Measurements from ENCODE around the gene ANKRD55.
"Not testable (repeated sequence)": the region's sequence is repeated elsewhere in the genome, so short reads cannot be mapped to it uniquely, and the experiment has no call there.

ANKRD55 gene

DNA sequence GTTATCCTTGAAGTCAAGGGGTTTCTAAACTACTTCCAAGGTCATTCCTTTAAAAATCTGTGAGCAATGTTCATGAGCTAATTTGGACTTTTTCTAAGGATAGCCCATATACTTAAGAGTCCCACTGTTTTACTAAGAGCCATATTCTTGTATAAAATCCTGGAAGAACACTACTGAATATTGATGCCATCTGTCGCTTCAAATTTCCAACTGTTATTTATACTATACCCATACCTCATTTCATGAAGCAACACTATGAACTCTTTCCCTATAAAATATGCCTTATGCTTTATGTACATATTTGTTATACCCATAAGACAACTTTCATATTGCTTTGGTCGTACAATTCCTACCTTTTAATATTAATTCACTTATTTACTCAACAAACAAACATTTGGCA lies 12.4 kb upstream of the ANKRD55 start:
- H3K4me3 ChIP-seq (ENCODE audit: low read depth, low read length): no peak overlapping the region
- no peak for DNase-seq (ENCODE audit: low read depth)
- TF ChIP-seq, protein P1, sequence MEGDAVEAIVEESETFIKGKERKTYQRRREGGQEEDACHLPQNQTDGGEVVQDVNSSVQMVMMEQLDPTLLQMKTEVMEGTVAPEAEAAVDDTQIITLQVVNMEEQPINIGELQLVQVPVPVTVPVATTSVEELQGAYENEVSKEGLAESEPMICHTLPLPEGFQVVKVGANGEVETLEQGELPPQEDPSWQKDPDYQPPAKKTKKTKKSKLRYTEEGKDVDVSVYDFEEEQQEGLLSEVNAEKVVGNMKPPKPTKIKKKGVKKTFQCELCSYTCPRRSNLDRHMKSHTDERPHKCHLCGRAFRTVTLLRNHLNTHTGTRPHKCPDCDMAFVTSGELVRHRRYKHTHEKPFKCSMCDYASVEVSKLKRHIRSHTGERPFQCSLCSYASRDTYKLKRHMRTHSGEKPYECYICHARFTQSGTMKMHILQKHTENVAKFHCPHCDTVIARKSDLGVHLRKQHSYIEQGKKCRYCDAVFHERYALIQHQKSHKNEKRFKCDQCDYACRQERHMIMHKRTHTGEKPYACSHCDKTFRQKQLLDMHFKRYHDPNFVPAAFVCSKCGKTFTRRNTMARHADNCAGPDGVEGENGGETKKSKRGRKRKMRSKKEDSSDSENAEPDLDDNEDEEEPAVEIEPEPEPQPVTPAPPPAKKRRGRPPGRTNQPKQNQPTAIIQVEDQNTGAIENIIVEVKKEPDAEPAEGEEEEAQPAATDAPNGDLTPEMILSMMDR (conservative IDR thresholded peaks at IDR 0.05; ENCODE audit: low read depth, low read length): no peak

DNA sequence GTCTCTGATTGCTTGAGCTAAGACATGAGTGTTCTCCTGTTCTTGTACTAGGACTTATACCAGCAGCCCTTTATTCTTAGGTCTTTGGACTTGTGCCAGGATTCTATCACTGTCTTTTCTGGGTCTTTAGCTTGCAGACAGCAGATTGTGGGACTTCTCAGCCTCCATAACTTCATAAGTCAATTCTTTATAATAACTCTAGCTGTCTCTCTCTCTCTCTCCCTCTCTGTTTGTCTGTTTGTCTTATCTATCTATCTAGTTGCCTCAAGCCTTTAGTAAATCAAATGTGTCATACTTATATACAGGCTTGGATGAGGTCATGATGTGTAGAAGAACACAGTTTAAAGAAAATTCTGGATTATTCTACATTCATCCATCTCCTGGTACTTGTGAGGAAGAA lies 11.5 kb upstream of the ANKRD55 start:
- no peak overlapping the region for H3K4me3 ChIP-seq (ENCODE audit: low read depth, low read length)
- TF ChIP-seq, protein P1 (conservative IDR thresholded peaks at IDR 0.05; ENCODE audit: low read depth, low read length): no peak
- no peak for DNase-seq (ENCODE audit: low read depth)

DNA sequence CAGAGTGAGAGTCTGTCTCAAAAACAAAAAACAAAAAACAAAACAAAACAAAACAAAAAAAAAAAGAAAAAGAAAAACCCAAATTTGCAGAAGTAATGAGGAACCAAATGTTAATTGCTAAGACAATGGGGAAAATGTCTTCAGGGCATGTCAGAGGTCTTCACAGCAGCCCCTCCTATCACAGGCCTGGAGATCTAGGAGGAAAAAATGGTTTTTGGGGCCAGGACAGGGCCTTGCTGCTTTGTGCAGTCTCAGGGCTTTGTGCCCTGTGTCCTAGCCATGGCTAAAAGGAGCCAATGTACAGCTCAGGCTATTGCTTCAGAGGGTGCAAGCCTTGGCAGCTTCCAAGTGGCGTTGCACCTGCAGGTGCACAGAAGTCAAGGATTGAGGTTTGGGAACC lies 9.1 kb upstream of the ANKRD55 start:
- DNase-seq (ENCODE audit: low read depth); H3K4me3 ChIP-seq (ENCODE audit: low read depth, low read length): not testable (repeated sequence)

DNA sequence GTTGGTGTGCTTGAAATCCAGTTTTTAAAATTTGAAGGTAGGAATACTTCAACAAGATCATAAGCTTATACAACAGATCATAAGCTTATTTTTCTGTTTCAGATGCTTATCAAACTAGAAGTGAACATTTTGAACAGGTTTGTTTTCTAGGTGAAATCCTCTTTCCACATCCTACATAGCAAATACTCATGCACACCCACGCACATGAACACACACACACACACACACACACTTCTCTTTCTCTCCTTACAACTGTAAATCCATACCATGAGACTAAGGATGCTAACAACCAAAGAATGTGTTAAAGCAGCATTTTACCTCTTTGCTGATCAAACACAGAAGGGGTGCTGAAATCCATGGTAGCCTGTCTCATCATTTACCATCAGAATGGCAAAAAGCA lies 592 bp downstream of the ANKRD55 start:
- no peak for DNase-seq (ENCODE audit: low read depth)
- no peak overlapping the region for H3K4me3 ChIP-seq (ENCODE audit: low read depth, low read length)
- TF ChIP-seq, protein P1 (conservative IDR thresholded peaks at IDR 0.05; ENCODE audit: low read depth, low read length): no peak

DNA sequence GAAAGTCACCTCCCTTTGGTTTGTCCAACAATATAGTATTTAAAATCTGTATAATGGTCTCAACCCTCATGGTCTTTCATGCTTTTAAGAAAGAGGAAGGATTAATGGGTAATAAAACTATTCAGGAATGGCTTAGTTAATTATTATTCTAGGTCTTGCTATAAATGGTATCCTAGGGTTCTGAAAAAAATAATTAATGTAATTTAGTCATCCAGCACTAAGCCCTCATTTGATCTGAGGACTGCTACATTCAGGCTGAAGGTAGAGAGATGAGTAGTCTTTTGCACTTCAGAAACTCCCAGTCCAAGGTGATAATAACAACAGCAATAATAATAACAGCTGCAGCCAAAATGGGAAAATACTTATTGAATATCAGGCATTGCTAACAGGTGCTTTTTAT lies 2.6 kb downstream of the ANKRD55 start:
- TF ChIP-seq, protein P1 (conservative IDR thresholded peaks at IDR 0.05; ENCODE audit: low read depth, low read length): no peak
- H3K4me3 ChIP-seq (ENCODE audit: low read depth, low read length): no peak overlapping the region
- no peak for DNase-seq (ENCODE audit: low read depth)

DNA sequence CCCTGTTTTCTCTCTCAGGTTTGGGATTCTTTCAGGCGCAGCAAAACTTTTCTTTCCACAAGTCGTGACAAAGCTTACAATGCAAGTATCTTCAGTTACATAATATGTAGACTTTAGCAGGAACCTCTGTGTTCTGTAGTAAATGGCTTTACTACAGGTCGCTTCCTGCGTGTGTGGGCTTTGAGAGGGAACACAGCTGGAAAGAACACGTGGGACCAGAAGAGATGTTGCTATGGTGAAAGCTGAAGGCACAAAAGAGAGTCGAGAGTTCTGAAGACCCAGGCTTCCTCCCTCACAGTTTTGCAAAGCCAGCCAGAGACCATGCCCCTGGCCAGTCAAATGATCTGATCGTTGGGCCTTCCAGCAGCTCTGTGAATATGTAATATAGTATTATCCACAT lies 4.0 kb downstream of the ANKRD55 start:
- no peak for DNase-seq (ENCODE audit: low read depth)
- no peak overlapping the region for H3K4me3 ChIP-seq (ENCODE audit: low read depth, low read length)
- TF ChIP-seq, protein P1 (conservative IDR thresholded peaks at IDR 0.05; ENCODE audit: low read depth, low read length): no peak

DNA sequence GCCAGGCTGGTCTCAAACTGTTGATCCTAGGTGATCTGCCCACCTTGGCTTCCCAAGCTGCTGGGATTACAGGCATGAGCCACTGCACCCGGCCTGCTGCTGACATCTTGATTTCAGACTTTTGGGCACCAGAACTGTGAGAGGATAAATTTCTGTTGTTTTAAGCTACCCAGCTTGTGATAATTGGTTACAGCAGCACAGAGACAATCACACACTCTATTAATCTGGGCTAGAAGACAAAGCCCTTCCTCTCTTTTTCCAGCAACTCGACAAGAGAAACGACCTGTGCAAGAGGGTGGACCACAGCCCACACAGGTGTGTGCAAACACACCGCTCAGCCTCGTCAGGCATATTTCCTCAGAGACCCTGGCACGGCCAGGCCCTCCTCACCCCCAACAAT lies 4.5 kb downstream of the ANKRD55 start:
- no peak overlapping the region for H3K4me3 ChIP-seq (ENCODE audit: low read depth, low read length)
- DNase-seq (ENCODE audit: low read depth): no peak
- TF ChIP-seq, protein P1 (conservative IDR thresholded peaks at IDR 0.05; ENCODE audit: low read depth, low read length): no peak

DNA sequence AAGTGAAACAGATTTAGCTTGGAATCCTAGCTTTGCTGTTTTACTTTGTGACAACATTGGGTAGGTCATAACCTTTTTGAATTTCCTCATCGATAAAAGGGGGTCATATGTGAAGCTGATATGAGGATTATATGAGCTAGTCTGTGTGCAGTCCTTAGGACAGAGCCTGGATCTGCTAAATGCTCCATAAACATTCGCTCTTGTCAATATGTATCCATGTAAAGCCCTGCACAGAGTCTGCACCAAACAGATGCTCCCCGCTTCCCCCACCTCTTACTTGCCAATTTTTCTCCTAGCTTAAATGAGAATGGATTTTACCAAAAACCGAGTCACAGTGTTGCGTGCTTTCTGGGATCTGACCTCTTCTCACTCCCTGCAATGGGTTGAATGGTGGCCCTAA lies 5.4 kb downstream of the ANKRD55 start:
- no peak overlapping the region for H3K4me3 ChIP-seq (ENCODE audit: low read depth, low read length)
- DNase-seq (ENCODE audit: low read depth): no peak
- TF ChIP-seq, protein P1 (conservative IDR thresholded peaks at IDR 0.05; ENCODE audit: low read depth, low read length): no peak

DNA sequence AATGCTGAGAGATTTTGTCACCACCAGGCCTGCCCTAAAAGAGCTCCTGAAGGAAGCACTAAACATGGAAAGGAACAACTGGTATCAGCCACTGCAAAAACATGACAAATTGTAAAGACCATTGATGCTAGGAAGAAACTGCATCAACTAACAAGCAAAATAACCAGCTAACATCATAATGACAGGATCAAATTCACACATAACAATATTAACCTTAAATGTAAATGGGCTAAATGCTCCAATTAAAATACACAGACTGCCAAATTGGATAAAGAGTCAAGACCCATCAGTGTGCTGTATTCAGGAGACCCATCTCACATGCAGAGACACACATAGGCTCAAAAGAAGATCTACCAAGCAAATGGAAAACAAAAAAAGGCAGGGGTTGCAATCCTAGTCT lies 9.8 kb downstream of the ANKRD55 start:
- not testable (repeated sequence) for H3K4me3 ChIP-seq (ENCODE audit: low read depth, low read length); DNase-seq (ENCODE audit: low read depth)

DNA sequence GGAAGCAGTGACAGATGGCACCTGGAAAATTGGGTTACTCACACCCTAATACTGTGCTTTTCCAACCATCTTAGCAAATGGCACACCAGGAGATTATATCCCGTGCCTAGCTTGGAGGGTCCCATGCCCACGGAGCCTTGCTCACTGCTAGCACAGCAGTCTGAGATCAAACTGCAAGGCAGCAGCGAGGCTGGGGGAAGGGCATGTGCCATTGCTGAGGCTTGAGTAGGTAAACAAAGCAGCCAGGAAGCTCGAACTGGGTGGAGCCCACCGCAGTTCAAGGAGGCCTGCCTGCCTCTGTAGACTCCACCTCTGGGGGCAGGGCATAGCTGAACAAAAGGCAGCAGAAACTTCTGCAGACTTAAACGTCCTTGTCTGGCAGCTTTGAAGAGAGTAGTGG lies 11.5 kb downstream of the ANKRD55 start:
- not testable (repeated sequence) for DNase-seq (ENCODE audit: low read depth); H3K4me3 ChIP-seq (ENCODE audit: low read depth, low read length)

Data from choroid plexus epithelial cell (primary cell).